Measurements from ENCODE around the gene CDX1.

- TF ChIP-seq CTCF (IDR thresholded peaks at IDR 0.05; ENCODE audit: poor library complexity): no peak
- TF ChIP-seq EZH2 (IDR thresholded peaks at IDR 0.05; ENCODE audit: borderline replicate concordance): no peak
Measured at GRCh38 chr5:150197476-150197875, 30.9 kb downstream of the CDX1 start.

All from hepatocyte (in vitro differentiated cells).